Suppressor macrophage treated with lipopolysaccharide for 4 hours (primary cell): ENCODE measurements around the gene CUL3.
"Not testable (repeated sequence)": the region's sequence is repeated elsewhere in the genome, so short reads cannot be mapped to it uniquely, and the experiment has no call there.

Source experiments
- DNase-seq: peaks from one replicate; pipeline ENCODE4 v3.0.0-alpha.2; 2020

CUL3 gene

DNA sequence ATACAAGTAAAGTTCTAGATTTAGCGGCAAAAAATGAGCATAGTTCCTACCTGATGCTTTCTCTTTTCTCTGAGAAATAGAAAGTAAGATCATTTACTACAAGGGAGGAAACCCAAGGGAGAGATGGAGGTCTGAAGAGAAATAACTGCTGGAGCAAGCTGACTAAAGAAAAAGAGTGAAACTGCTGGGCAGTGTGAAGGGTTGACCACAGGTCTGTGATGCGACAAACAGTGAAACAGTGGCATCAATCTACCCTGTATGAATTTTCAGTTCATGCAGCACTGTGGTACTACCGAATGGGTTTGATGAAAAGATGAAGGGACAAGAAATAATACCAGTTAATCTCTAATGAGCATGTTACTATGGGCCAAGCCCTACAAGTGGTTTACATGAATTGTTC lies 52.2 kb downstream of the CUL3 start:
- no peak for DNase-seq

DNA sequence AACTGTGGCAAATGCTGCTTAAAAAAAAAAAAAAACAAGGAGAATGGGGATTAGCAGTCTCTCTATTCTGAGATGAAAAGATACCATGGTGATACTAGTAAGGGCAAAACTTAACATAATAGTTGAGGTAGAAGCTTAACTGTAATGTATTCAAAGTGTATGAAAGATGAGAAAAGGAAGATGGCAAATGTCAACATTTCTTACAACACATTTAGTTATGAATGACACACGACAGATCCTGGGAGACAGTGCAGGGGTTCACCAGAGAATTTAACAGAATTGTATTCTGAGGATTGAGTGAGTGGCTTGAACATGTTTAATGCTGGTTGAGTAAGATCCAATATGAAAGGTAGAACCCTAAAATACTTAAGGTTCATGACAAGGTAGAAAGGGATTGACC lies 52.7 kb downstream of the CUL3 start:
- no peak for DNase-seq

DNA sequence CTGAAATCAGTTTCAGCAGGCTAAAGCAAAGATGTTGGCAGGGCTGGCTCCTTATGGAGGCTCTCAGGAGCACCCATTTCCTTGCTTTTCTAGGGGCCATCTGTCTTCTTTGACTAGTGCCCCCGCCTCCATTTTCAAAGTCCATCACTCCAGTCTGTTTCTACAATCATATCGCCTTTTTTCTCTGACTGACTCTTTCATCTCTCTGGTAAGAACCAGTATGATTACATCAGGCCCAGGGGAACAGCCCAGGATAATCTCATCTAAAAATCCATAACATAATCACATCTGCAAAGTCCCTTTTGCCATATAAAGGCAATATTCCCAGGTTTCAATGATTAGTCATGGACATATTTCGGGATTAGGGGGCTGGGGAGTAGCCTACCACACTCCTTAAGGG lies 57.0 kb downstream of the CUL3 start:
- no peak for DNase-seq

DNA sequence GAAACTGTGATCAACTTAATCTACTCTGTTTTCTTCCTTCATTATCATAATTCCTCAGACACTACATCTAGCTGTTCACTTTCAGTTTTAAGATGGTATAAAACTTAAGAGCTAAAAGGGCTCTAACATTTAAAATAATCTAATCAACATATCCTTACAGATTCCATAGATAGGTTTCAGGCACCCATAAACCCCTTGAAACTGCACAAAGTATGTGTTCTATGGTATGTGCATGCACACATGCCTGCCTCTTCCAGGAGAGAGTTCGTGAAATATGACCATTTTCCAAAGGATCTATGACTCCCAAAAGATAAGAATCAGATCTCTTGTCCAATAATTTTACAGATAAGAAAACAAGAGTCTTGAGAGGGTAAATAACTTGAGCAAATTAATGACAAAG lies 59.4 kb downstream of the CUL3 start:
- DNase-seq, result no peak

DNA sequence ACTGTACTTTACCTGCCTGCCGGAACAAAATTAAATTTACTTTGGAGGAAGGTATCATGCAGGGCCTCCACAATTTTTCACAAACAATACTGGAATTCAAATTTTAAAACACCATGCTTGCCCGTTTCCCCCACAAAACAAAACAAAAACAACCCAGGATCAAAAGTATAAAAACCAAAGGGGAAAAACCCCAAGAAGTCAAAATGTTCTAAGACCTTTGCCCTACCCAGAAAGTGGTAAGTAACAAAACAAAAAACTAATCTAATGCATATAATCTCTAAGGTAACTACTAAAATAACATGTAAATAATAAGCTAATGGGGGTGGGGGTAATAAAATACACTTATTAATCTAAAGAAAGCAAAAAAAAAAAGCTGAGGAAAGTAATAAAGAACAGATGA lies 60.5 kb downstream of the CUL3 start:
- no peak for DNase-seq

DNA sequence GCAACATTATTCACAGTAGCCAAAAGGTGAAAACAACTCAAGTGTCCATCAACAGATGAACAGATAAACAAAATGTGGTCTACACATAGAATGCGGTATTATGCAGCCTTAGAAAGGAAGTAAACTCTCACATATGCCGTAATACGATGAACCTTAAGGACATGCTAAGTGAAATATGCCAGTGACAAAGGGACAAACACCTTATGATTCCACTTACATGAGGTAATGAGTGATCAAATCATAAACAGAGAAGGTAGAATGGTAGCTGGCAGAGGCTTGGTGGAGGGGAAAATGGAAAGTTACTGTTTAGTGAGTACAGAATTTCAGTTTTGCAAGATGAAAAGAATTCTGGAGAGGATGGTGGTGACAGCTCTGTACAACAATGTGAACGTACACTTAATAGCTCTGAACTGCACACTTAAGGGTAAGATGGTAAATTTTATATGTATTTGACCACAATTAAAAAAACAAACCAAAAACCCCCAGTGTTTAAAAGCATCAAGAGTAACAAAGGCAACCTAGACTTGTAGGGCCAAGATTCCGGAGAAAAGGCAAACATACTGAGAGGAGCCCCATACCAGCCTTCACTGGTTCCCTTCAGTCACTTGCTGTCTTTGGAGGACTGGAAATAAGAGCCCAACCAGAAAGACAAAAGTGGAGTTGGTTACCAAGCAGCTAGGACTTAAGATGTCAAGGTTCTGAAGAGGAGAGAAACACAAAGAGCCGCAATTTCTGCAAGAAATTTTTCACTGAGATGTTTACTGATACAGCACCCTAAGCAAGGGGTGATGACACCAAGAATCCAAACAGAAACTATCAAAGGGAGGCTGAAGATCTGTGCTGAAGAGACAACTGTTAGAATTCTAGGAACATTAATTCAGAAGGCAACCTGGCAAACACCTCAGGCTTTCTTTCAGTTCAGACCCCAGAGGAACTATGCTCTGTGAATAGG lies 61.3 kb downstream of the CUL3 start:
- peak; percentile 3 for DNase-seq

DNA sequence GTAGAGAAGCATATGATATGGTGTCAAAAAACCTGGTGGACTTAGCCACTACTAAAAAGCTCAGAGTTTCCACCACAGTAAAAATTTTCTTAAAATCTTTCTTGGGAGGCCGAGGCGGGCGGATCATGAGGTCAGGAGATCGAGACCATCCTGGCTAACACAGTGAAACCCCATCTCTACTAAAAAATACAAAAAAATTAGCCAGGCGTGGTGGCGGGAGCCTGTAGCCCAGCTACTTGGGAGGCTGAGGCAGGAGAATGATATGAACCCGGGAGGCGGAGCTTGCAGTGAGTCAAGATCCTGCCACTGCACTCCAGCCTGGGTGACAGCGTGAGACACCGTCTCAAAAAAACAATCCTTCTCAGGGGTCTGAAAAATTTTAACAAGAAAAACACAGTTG lies 62.7 kb downstream of the CUL3 start:
- DNase-seq, result not testable (repeated sequence)

DNA sequence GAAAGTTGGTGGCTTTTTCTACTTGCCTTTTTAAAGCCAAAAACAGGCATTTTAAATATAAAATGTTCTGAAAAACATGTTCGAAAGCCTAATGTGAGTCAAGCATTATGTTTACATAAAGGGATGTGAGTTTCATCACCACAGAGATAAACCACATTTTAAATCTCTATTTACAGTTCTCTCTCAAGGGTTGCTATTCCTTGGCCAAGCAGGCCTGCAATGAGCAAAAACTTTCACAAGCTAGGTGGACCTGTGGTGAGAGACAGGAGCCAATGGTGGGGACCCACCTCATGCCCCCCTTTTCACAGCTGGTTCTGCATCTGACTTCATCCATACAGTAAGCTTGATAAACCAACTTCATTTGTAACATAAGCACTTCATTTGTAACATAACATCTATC lies 65.1 kb downstream of the CUL3 start:
- DNase-seq, result peak; percentile 15

DNA sequence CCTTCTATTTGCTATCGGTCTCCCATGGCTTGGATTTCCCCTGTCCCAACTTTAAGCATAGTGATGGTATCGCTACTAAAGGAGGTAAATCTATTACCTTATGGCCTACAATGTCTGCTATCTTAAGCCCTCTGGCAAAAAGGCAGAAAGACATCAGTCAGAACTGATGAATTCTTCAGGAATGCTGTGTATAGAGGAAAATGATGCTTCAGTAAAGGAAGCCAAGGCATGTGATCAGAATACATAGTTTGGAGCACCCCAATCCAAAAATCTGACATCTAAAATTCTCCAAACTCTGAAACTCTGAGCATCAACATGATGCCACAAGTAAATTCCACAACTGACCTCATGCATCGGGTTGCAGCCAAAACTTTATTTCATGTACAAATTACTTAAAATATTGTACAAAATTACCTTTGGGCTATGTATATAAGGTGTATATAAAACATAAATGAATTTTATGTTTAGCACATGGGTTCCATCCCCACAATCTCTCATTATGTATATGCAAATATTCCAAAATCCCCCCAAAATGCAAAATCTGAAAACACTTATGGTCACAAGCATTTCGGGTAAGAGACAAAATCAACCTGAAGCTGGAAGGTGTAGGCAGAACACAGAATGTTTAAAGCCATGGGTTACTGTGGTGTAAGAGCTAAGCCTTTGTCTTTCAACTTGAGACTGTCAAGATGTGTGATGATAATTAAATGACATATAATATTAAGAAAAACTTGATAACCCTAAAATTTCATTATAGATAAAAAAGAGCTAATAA lies 66.2 kb downstream of the CUL3 start:
- no peak for DNase-seq

DNA sequence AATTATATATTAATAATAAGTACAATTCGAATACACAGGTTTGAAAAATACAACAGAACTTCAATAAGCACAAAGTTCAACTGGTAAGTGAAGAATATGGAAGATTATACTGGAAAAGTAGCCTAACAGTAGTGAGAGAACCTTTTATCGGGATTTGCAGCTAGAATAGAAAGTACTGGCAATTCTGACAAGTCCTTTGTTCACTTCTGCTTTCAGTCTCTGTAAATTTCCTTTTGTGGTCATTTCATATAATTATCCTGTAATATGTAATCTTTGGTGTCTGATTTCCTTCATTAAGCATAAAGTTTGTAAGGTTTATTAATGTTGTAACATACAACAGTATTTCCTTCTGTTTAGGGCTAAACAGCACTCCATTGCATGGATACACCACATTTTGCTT lies 67.2 kb downstream of the CUL3 start:
- DNase-seq, result peak; percentile 65

DNA sequence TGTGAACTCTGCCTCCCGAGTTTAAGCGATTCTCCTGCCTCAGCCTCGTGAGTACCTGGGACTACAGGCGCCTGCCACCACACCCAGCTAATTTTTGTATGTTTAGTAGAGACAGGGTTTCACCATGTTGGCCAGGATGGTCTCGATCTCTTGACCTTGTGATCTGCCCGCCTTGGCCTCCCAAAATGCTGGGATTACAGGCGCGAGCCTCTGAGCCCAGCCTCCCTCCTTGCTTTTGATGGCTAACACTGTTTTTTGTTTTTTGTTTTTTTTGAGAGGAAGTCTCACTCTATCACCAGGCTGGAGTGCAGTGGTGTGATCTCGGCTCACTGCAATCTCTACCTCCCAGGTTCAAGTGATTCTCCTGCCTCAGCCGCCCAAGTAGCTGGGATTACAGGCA lies 68.8 kb downstream of the CUL3 start:
- DNase-seq, result not testable (repeated sequence)

DNA sequence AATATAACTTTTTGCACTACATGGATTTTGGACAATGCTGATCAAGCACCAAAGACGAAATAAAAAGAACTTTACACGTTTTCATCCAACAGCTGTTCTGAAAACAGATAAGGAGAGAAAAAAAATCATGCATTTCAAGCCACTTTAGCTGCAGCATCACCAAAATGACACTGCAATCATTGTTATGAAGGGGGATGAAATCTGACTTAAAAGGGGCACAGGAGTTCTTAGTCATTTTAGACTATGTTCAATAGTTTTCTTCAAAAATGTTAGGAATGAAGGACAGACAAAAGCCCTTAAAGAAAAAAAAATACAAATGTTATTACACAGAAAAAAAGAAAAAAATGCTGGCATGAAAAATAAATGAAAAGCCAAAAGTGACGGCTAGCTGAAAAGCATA lies 71.2 kb downstream of the CUL3 start:
- no peak for DNase-seq

DNA sequence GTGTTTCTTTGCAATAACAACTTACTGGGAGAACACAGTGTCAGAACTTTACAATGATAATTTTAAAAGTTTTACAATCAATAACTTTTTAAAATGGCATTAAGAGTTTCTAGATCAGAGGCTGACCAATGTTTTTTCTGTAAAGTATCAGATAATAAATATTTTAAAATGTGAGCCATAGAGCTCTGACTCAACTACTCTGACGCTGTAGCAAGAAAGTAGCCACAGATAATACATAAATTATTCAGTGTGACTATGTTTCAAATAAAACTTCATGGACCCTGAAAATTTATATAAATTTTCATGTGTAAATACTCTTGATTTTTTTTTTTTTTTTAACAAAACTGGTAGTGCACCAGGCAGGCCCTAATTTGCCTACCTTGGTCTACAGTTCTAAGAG lies 77.4 kb downstream of the CUL3 start:
- DNase-seq, result no peak

DNA sequence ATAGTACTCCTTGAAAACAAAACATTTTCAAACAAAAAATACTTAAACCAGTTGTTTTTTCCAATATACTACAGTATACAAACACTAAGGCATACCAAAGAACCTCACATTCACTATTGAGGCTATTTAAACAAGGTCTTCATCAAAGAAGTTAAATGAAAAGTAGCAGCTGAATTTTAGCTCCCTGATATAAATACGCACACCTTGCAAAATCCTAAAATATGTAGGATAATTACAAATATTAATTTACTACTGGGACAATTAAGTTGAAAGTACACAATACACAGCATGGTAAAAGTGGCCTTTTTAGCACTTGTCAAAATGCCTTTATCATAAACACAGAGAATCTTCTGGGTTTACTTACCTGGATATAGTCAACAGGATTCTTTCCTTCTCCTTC lies 78.7 kb downstream of the CUL3 start:
- no peak for DNase-seq

DNA sequence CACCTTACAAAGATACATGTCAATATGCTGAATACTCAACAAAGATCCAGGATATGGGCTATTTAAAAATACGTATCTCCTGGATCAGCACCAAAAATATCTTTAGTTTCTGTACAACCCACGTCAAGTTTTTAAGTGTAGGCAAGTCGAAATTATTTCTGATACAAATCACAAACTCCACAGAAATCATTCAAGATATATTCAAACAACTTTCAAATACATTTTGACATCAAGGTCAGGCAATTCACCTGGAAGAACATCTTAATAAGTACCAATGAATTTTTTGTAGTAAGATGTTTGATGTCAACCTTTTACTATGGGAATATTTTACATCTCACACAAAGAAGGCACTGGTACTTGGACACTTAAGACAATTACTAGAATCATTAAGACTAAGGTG lies 86.2 kb downstream of the CUL3 start:
- DNase-seq, result no peak

DNA sequence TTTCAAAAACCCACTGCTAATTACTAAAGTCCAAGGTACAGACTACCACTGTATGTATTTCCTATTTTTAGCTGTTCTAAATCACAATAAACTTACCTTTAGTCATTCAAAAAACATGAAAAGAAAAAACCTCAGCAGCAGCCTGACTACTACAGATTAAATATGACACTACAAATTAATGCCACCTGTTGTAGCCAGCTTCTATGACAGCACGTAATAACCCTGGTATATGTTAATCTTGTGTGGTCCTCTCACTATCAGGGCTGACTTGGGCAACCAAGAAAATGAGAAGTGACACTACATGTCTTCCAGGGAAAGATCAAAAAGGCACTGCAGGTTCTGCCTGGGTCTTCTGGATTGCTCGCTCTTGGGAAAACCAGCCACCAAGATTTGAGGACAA lies 92.6 kb downstream of the CUL3 start:
- no peak for DNase-seq

DNA sequence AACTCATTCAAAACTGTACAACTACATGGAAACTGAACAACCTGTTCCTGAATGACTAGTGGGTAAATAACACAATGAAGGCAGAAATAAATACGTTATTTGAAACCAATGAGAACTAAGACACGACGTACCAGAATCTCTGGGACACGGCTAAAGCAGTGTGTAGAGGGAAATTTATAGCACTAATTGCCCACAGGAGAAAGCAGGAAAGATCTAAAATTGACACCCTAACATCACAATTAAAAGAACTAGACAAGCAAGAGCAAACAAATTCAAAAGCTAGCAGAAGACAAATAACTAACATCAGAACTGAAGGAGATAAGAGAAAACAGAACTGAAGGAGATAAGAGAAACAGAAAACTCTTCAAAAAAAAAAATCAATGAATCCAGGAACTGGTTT lies 97.2 kb downstream of the CUL3 start:
- DNase-seq, result not testable (repeated sequence)

DNA sequence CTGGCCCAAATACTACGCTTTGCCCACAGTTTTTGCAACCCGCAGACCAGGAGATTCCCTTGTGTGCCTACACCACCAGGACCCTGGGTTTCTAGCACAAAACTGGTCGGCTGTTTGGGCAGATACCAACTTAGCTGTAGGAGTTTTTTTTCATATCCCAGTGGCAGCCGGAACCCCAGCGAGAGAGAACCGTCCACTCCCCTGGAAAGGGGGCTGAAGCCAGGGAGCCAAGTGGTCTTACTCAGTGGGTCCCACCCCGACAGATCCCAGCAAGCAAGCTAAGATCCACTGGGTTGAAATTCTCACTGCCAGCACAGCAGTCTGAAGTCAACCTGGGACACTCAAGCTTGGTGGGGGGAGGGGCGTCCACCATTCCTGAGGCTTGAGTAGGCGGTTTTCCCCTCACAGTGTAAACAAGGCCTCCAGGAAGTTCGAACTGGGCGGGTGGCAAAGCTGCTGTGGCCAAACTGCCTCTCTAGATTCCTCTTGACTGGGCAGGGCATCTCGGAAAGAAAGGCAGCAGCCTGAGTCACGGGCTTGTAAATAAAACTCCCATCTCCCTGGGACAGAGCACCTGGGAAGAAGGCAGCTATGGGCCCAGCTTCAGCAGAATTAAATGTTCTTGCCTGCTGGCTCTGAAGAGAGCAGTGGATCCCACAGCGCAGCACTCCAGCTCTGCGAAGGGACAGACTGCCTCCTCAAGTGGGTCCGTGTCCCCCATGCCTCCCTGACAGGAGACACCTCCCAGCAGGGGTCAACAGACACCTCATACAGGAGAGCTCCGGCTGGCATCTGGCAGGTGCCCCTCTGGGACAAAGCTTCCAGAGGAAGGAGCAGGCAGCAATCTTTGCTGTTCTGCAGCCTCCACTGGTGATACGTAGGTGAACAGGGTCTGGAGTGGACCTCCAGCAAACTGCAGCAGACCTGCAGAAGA lies 99.8 kb downstream of the CUL3 start:
- DNase-seq, result not testable (repeated sequence)

DNA sequence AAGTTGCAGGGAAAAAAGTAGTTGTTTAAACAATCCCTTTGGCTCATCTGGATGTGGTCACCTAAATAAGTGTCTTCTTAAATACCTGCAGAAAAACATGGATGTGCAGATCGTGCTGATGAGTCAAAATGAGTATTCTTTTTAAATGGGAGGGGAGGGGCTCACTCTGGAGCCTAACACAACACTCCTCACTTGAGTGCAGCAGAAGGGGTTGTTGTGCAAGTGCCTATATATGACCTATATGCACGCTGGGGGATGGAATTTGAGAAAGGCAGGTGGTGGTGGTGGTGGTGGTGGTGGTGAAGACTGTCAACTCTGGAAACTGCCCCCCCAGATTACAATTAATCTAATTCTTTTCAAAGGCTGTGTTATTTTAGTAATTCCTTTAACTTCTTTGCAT lies 105.3 kb downstream of the CUL3 start:
- DNase-seq, result no peak

DNA sequence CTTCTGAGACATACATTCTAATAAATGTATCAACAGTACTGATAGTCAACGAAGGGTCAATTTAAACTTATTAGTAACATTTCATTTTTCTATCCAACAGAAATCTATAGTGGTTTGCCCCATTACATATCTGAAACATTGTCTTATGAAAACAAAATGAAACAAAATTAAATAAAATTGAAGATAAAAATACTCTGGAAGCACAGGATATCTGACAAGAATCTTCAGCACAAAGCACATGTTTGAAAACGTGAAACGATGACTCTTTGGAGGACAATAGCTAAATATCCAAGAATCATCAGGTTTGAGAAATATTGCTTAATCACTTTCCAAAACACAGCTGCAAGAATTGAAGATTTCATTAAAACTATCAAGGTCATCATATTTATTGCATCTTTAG lies 112.3 kb downstream of the CUL3 start:
- DNase-seq, result no peak

DNA sequence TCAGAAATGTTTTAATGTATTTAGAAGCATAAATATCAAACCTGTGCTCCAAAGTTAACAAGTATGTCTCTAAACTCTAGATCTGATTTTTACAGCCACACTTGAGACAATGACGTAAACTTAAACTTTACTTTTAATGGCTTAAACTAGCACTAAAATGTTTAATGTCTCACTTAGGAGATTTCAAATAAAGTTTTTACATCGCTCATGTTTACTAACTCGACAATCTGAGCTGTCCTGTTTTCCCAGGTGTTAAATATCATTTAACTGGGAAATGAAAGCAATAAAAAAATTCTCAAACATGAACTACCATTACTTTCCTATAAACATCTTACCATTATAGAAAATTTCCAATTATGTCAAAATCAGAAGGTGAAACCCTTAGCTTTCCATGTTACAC lies 113.0 kb downstream of the CUL3 start:
- no peak for DNase-seq

DNA sequence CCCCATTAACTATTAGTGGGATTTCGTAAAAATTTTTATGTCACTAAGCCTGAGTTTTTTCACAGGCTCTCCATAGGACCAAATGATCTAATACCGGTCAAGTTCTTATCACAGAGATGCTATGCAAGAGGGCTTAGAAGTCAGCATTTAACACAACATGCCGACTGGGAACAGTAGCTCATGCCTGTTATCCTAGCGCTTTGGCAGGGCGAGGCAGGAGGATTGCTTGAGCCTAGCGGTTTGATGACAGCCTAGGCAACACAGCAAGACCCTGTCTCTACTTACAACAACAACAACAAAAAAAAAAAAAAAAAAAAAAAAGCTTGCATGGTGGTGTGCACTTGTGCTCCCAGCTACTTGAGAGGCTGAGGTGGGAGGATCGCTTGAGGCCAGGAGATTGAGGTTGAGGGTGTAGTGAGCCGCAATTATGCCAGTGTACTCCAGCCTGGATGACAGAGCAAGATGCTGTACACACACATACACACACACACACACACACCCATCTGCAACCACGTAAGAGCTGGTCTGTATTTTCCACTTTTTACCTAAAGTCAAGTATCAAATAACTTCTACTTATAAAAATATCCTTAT lies 115.7 kb downstream of the CUL3 start:
- DNase-seq, result no peak
